ENCODE results near the gene CALN1.

Gene CALN1

GRCh38 chr7:71984348-71984747 is 427.8 kb downstream of the CALN1 start:
- no peaks in the 10 kb centered on the region for H3K9me2 ChIP-seq (ENCODE audit: low read depth, low read length)
- H3K9ac ChIP-seq (ENCODE audit: low read length), result no peak overlapping the region
- TF ChIP-seq CTCF (IDR thresholded peaks at IDR 0.05; ENCODE audit: low read length) (no peak), EZH2 (IDR thresholded peaks at IDR 0.05; ENCODE audit: borderline replicate concordance, low read length) (no peak)
- H3F3A ChIP-seq (ENCODE audit: insufficient read depth, low read length), result no peaks in the 10 kb centered on the region
- no peaks in the 10 kb centered on the region for H3K4me1 ChIP-seq (ENCODE audit: insufficient read depth, low read length, severe bottlenecking)
- H3K4me3 ChIP-seq (ENCODE audit: low read depth, low read length, poor library complexity, severe bottlenecking), result no peak overlapping the region
- no peaks in the 10 kb centered on the region for H3K36me3 ChIP-seq (ENCODE audit: insufficient read depth, low read length)
- no peaks in the 10 kb centered on the region for H3K9me3 ChIP-seq (ENCODE audit: low read length)
- H3K27me3 ChIP-seq (ENCODE audit: insufficient read depth, low read length), result 0 out of 2 replicates have a peak, but pooled peaks cover 3% of the 10 kb centered on the region
- H3K4me2 ChIP-seq (ENCODE audit: low read length), result no peak overlapping the region
- H3K79me2 ChIP-seq (ENCODE audit: insufficient read depth, low read length), result no peaks in the 10 kb centered on the region
- H4K20me1 ChIP-seq (ENCODE audit: insufficient read depth, low read length), result no peaks in the 10 kb centered on the region
- no peak overlapping the region for H2AFZ ChIP-seq (ENCODE audit: low read length)
- H3K27ac ChIP-seq (ENCODE audit: low read depth, low read length, poor library complexity, severe bottlenecking), result no peak overlapping the region

DNA sequence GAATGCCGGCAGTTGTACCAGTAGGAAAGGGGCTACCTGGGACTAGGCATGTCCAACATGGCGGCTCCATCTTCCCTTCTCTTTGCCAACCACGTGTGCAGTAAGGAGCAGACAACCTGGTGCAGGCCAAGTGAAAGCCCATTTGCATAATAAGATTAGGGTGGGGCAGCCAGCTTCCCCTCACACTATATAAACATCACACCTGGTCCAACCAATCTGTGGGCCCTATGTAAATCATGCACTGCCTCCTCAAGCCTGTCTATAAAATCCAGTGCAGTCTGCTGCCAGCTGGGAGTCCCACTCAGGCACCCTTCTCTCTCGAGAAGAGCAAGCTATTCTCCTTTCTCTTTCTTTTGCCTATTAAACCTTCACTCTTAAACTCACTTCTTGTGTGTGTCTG is 429.3 kb downstream of the CALN1 start:
- no peaks in the 10 kb centered on the region for H3K9me2 ChIP-seq (ENCODE audit: low read depth, low read length)
- H3K4me2 ChIP-seq (ENCODE audit: low read length), result no peak overlapping the region
- H3K27me3 ChIP-seq (ENCODE audit: insufficient read depth, low read length), result 0 out of 2 replicates have a peak, but pooled peaks cover 3% of the 10 kb centered on the region
- no peak overlapping the region for H2AFZ ChIP-seq (ENCODE audit: low read length)
- H3F3A ChIP-seq (ENCODE audit: insufficient read depth, low read length), result no peaks in the 10 kb centered on the region
- no peaks in the 10 kb centered on the region for H3K79me2 ChIP-seq (ENCODE audit: insufficient read depth, low read length)
- H3K4me3 ChIP-seq (ENCODE audit: low read depth, low read length, poor library complexity, severe bottlenecking), result no peak overlapping the region
- no peak overlapping the region for H3K9ac ChIP-seq (ENCODE audit: low read length)
- TF ChIP-seq CTCF (IDR thresholded peaks at IDR 0.05; ENCODE audit: low read length) (no peak), EZH2 (IDR thresholded peaks at IDR 0.05; ENCODE audit: borderline replicate concordance, low read length) (no peak)
- no peaks in the 10 kb centered on the region for H3K9me3 ChIP-seq (ENCODE audit: low read length)
- no peaks in the 10 kb centered on the region for H3K36me3 ChIP-seq (ENCODE audit: insufficient read depth, low read length)
- H3K4me1 ChIP-seq (ENCODE audit: insufficient read depth, low read length, severe bottlenecking), result no peaks in the 10 kb centered on the region
- H4K20me1 ChIP-seq (ENCODE audit: insufficient read depth, low read length), result no peaks in the 10 kb centered on the region
- no peak overlapping the region for H3K27ac ChIP-seq (ENCODE audit: low read depth, low read length, poor library complexity, severe bottlenecking)

- Histone ChIP-seq H3K9me3 (ENCODE audit: low read length) (no peaks in the 10 kb centered on the region), H4K20me1 (ENCODE audit: insufficient read depth, low read length) (no peaks in the 10 kb centered on the region), H2AFZ (ENCODE audit: low read length) (no peak overlapping the region), H3K27ac (ENCODE audit: low read depth, low read length, poor library complexity, severe bottlenecking) (no peak overlapping the region), H3K9me2 (ENCODE audit: low read depth, low read length) (no peaks in the 10 kb centered on the region), H3K36me3 (ENCODE audit: insufficient read depth, low read length) (no peaks in the 10 kb centered on the region), H3K4me2 (ENCODE audit: low read length) (no peak overlapping the region), H3K27me3 (ENCODE audit: insufficient read depth, low read length) (no peaks in the 10 kb centered on the region; the same call in 1 of the 2 replicates), H3K9ac (ENCODE audit: low read length) (no peak overlapping the region), H3F3A (ENCODE audit: insufficient read depth, low read length) (no peaks in the 10 kb centered on the region), H3K4me1 (ENCODE audit: insufficient read depth, low read length, severe bottlenecking) (no peaks in the 10 kb centered on the region), H3K4me3 (ENCODE audit: low read depth, low read length, poor library complexity, severe bottlenecking) (no peak overlapping the region), H3K79me2 (ENCODE audit: insufficient read depth, low read length) (no peaks in the 10 kb centered on the region)
- TF ChIP-seq EZH2 (IDR thresholded peaks at IDR 0.05; ENCODE audit: borderline replicate concordance, low read length) (no peak), CTCF (IDR thresholded peaks at IDR 0.05; ENCODE audit: low read length) (no peak)
Measured at GRCh38 chr7:71976645-71977044, 435.5 kb downstream of the CALN1 start.
